DOHH2 (cell line): ENCODE data around the gene SFXN5.
"Not testable (repeated sequence)": the region's sequence is repeated elsewhere in the genome, so short reads cannot be mapped to it uniquely, and the experiment has no call there.

Experiments
- H3F3A ChIP-seq: fragments of 200-600 bp; sonication (generic), shearing (Covaris generic); 2 replicates; pipeline ENCODE4 v1.6.0; 2016; ENCODE audit warnings: antibody characterized with exemption, mild to moderate bottlenecking; ENCODE audit not compliant: control insufficient read depth, insufficient read depth
- H3K27ac ChIP-seq: fragments of 200-600 bp; sonication (generic); 2 replicates; pipeline ENCODE4 v1.5.1; 2014; ENCODE audit warnings: low read depth, mild to moderate bottlenecking, low read length, moderate library complexity
- H3K27me3 ChIP-seq: fragments of 200-600 bp; sonication (generic); 2 replicates; pipeline ENCODE4 v1.6.1; 2014; ENCODE audit warnings: mild to moderate bottlenecking, low read length, mixed read lengths; ENCODE audit not compliant: control insufficient read depth
- H3K36me3 ChIP-seq: fragments of 200-600 bp; sonication (generic); 2 replicates; pipeline ENCODE4 v1.6.1; 2014; ENCODE audit warnings: mild to moderate bottlenecking, low read length, moderate library complexity, mixed read lengths; ENCODE audit not compliant: control insufficient read depth
- H3K4me1 ChIP-seq: fragments of 200-600 bp; sonication (generic); 2 replicates; pipeline ENCODE4 v1.6.1; 2014; ENCODE audit warnings: mild to moderate bottlenecking, low read length, mixed read lengths; ENCODE audit not compliant: control insufficient read depth
- H3K4me2 ChIP-seq: fragments of 200-600 bp; sonication (generic); 2 replicates; pipeline ENCODE4 v1.6.0; 2014; ENCODE audit warnings: mild to moderate bottlenecking, low read length, moderate library complexity
- H3K4me3 ChIP-seq: fragments of 200-600 bp; sonication (generic); 2 replicates; pipeline ENCODE4 v1.5.1; 2014; ENCODE audit warnings: mild to moderate bottlenecking, low read length, mixed read lengths
- H3K79me2 ChIP-seq: fragments of 200-600 bp; sonication (generic); 2 replicates; pipeline ENCODE4 v1.6.1; 2014; ENCODE audit warnings: mild to moderate bottlenecking, low read length, mixed read lengths; ENCODE audit not compliant: control insufficient read depth
- H3K9me2 ChIP-seq: fragments of 200-600 bp; sonication (generic); replicated peaks from 2 replicates; pipeline ENCODE4 v1.6.1; 2014; ENCODE audit warnings: mild to moderate bottlenecking, low read length, mixed read lengths; ENCODE audit not compliant: control insufficient read depth
- H3K9me3 ChIP-seq: fragments of 200-600 bp; sonication (generic); 2 replicates; pipeline ENCODE4 v1.6.1; 2014; ENCODE audit warnings: antibody characterized with exemption, low read length, mixed read lengths; ENCODE audit not compliant: control insufficient read depth, insufficient read depth
- H4K20me1 ChIP-seq: fragments of 200-600 bp; sonication (generic); 2 replicates; pipeline ENCODE4 v1.6.0; 2014; ENCODE audit warnings: low read depth, mild to moderate bottlenecking, antibody characterized with exemption, low read length, moderate library complexity; ENCODE audit not compliant: control insufficient read depth, insufficient read depth
- EZH2phosphoT487 ChIP-seq: fragments of 200-600 bp; sonication (generic); IDR thresholded peaks from 2 replicates; pipeline ENCODE4 v1.6.1; 2017; ENCODE audit warnings: borderline replicate concordance, mild to moderate bottlenecking, antibody characterized with exemption, low read length, moderate library complexity, mixed read lengths
- TF ChIP-seq, protein P1 (sequence below): fragments of 200-600 bp; sonication (generic); IDR thresholded peaks from one replicate; pipeline ENCODE4 v1.5.1; 2014; ENCODE audit warnings: antibody characterized with exemption, mild to moderate bottlenecking, low read depth, low read length; ENCODE audit not compliant: poor library complexity, severe bottlenecking

Gene SFXN5

DNA sequence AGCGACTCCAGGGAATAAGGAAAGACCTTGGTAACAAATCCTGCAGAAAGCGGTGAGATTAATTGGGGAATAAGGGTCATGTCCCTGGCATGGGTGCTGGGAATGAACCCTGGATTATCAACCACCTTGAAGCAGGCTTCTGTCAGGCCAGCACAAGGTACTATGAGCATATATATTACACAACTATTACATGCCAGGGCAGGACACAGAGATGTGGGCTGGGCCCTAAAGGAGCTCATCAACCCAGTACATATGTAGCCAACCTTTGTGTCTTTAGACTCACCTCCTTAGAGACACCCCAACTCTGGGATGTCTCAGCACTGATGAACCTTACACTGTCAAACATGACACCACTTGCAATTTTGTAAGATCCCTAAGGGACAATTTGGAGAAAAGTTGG lies 3.4 kb downstream of the SFXN5 start:
- H3K36me3 ChIP-seq = no peaks in the 10 kb centered on the region; the same call in 1 of the 2 replicates
- peaks cover 27% of the 10 kb centered on the region for H3K79me2 ChIP-seq
- no peaks in the 10 kb centered on the region for H4K20me1 ChIP-seq
- TF ChIP-seq EZH2phosphoT487 = no peak
- TF ChIP-seq, protein P1, sequence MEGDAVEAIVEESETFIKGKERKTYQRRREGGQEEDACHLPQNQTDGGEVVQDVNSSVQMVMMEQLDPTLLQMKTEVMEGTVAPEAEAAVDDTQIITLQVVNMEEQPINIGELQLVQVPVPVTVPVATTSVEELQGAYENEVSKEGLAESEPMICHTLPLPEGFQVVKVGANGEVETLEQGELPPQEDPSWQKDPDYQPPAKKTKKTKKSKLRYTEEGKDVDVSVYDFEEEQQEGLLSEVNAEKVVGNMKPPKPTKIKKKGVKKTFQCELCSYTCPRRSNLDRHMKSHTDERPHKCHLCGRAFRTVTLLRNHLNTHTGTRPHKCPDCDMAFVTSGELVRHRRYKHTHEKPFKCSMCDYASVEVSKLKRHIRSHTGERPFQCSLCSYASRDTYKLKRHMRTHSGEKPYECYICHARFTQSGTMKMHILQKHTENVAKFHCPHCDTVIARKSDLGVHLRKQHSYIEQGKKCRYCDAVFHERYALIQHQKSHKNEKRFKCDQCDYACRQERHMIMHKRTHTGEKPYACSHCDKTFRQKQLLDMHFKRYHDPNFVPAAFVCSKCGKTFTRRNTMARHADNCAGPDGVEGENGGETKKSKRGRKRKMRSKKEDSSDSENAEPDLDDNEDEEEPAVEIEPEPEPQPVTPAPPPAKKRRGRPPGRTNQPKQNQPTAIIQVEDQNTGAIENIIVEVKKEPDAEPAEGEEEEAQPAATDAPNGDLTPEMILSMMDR = no peak
- H3K27ac ChIP-seq = no peak overlapping the region
- peaks cover 17% of the 10 kb centered on the region for H3K4me1 ChIP-seq
- no peaks in the 10 kb centered on the region for H3K9me3 ChIP-seq
- H3F3A ChIP-seq = no peaks in the 10 kb centered on the region; the same call in 1 of the 2 replicates
- H3K9me2 ChIP-seq = no peaks in the 10 kb centered on the region
- H3K4me2 ChIP-seq = no peak overlapping the region
- peaks cover 9% of the 10 kb centered on the region; the same call in 1 of the 2 replicates for H3K27me3 ChIP-seq
- H3K4me3 ChIP-seq = no peak overlapping the region

DNA sequence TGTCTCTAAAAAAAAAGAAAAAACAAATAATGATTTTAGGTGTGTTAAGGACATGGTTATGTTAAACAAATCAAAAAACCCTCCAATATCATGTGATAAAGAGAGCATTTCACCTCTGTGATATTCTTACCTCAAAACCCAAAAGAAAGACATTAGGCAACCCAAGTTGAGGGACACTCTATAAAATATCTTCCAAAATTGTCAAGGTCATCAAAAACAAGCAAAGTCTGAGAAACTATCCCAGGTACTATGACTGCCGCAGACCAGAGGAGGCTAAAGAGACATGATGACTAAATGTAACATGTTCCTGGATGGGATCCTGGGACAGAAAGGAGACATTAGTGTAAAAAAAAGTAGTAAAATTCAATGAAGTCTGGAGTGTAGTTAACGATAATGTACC lies 4.5 kb downstream of the SFXN5 start:
- Histone ChIP-seq H3K36me3 (no peaks in the 10 kb centered on the region; the same call in 1 of the 2 replicates), H4K20me1 (no peaks in the 10 kb centered on the region), H3K4me2 (no peak overlapping the region), H3K9me3 (no peaks in the 10 kb centered on the region), H3K4me3 (no peak overlapping the region), H3K27me3 (peaks cover 9% of the 10 kb centered on the region; the same call in 1 of the 2 replicates), H3K79me2 (peaks cover 27% of the 10 kb centered on the region), H3K4me1 (peaks cover 14% of the 10 kb centered on the region), H3F3A (no peaks in the 10 kb centered on the region; the same call in 1 of the 2 replicates), H3K27ac (no peak overlapping the region), H3K9me2 (no peaks in the 10 kb centered on the region)
- TF ChIP-seq EZH2phosphoT487 = no peak
- TF ChIP-seq, protein P1 = no peak

DNA sequence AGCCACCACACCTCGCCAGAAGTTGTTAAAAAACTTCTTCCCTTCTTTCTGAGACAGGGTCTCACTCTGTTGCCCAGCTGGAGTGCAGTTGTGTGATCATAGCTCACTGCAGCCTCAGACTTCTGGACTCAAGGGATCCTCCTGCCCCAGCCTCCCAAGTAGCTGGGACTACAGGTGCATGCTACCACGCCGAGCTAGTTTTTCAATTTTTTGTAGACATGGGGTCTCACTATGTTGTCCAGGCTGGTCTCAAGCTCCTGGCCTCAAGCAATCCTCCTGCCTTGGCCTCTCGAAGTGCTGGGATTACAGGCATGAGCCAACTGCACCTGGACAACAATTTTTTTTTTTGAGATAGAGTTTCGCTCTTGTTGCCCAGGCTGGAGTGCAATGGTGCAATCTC lies 6.4 kb downstream of the SFXN5 start:
- H3K4me3 ChIP-seq, H3F3A ChIP-seq, H3K4me1 ChIP-seq, H3K9me3 ChIP-seq, H3K27ac ChIP-seq, H3K4me2 ChIP-seq, H4K20me1 ChIP-seq, H3K9me2 ChIP-seq, H3K36me3 ChIP-seq, H3K27me3 ChIP-seq: not testable (repeated sequence)
- peaks cover 19% of the 10 kb centered on the region for H3K79me2 ChIP-seq

DNA sequence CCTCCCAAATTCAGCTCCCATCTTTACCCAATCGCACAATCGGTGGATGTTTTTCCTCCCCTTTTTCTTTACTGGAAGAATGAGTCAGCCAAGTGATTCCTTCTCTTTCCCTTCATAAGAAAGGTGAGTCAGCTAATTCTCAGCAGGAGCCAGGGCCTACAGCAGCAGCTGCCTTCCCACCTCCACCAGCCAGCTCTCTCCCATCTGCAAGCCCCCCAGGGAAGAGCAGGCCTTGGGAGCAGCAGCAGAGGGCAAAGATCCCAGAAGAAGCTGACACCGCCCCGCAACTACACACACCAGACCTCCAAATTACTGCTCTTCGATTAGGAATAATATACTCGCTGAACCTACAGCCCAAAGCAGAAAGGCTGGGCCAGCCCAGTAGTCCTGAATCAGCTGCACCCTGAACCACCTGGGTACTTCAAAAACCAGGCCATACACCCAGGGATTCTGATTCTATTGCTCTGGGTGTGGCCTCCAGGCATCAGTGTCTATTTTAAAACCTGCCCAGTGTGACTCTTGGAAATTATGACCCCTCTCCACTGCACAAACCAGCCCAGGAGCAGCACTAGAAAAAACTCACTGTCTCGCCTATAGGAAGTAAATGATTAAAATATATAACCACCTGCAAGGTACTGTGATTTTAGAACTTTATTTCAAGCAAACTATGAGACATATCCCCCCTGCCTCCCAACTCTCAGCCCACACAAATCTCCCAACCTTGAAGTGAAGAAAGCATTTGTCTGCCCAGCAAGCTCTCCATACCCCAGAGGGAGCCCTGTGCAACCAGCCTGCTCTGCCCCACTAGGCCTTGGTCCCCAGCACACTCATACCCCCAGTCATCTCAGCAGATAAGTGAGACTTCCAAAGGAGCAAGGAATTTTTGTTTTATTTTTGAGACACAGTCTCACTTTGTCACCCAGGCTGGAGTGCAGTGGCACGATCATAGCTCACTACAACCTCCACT lies 7.3 kb downstream of the SFXN5 start:
- H3K27ac ChIP-seq = no peak overlapping the region
- no peak overlapping the region for H3K4me2 ChIP-seq
- no peaks in the 10 kb centered on the region for H3K9me2 ChIP-seq
- H3F3A ChIP-seq = no peaks in the 10 kb centered on the region
- H3K9me3 ChIP-seq = no peaks in the 10 kb centered on the region
- H3K4me3 ChIP-seq = no peak overlapping the region
- no peaks in the 10 kb centered on the region for H3K36me3 ChIP-seq
- H3K4me1 ChIP-seq = no peaks in the 10 kb centered on the region
- H3K79me2 ChIP-seq = peaks cover 10% of the 10 kb centered on the region
- H4K20me1 ChIP-seq = no peaks in the 10 kb centered on the region
- TF ChIP-seq, protein P1 = no peak
- TF ChIP-seq EZH2phosphoT487 = no peak
- H3K27me3 ChIP-seq = no peaks in the 10 kb centered on the region
